ENCODE data around the gene APPL1. TPM values are rescaled to one million over a fixed set of nuclear protein-coding genes. Genes with fewer than 3 reads are reported as not detected.
A peak's percentile ranks its signal among the peaks of the same experiment; 100 is the strongest.

Gene APPL1
- total and polyA plus RNA-seq, 11 donors: 13.2 to 60.9 (median 45.3) TPM

DNA sequence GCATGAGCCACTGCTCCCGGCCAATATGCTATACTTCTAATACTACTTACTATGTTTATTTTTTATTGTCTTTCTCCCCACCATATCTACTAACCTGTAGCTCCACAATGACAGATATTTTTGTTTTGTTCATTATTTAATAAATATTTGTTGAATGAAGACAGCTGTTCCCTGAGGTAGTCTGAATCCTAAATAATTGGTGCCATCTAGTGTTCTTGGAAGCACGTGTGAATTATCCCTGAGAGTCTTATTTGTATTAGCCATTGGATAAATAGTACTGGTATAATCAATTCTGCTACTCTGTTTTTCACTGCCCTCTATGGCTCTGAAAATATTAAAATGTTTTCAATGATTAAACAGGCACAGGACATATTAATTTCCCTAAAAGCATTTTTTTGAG, 5.6 kb upstream of the APPL1 start:
- 50 to 70% (median 61%) methylated on average over 2 of the region's 2 CpGs for WGBS, 4 donors
- H3K36me3 ChIP-seq: no peaks in the 10 kb centered on the region
- no peak overlapping the region for H3K4me3 ChIP-seq
- no peak overlapping the region for H3K27ac ChIP-seq
- DNase-seq (no peak), ATAC-seq (no peak)
- intact Hi-C loops (cut with DNase I): loop anchor here in 9 of 10 donors (1.0 to 10.0 kb wide), 11 partner anchors 21 to 473 kb away; partner anchors contain the start of gene DENND6A (in 1 of the 9)
- peaks cover 0 to 16% (median 5%) of the 10 kb centered on the region in 12 donors for H3K4me1 ChIP-seq
- TF ChIP-seq POLR2A (IDR thresholded peaks at IDR 0.05): no peak
- TF ChIP-seq, protein P1, sequence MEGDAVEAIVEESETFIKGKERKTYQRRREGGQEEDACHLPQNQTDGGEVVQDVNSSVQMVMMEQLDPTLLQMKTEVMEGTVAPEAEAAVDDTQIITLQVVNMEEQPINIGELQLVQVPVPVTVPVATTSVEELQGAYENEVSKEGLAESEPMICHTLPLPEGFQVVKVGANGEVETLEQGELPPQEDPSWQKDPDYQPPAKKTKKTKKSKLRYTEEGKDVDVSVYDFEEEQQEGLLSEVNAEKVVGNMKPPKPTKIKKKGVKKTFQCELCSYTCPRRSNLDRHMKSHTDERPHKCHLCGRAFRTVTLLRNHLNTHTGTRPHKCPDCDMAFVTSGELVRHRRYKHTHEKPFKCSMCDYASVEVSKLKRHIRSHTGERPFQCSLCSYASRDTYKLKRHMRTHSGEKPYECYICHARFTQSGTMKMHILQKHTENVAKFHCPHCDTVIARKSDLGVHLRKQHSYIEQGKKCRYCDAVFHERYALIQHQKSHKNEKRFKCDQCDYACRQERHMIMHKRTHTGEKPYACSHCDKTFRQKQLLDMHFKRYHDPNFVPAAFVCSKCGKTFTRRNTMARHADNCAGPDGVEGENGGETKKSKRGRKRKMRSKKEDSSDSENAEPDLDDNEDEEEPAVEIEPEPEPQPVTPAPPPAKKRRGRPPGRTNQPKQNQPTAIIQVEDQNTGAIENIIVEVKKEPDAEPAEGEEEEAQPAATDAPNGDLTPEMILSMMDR (IDR thresholded peaks at IDR 0.05): peak in 10 of 12 donors; percentile 9 to 53 (median 34)
- no peaks in the 10 kb centered on the region for H3K27me3 ChIP-seq
- no peaks in the 10 kb centered on the region for H3K9me3 ChIP-seq

DNA sequence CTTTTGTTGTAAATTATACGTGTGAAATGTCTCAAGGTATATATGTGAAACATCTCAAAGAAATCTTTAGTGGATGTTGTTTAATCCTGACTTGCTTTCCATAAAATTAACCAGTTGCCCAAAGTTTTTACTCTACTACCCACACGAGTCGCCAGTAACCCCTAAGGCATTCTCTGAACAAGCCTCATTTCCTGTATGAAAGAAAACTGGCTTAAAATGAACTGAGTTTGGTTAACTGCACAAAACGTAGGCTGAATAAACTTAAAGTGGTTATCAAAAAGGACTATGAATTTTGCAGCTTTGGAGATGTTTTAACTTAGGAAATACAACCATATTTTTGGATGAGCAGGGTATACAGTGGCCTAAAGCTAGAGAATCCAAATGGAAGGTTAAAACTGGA, 2.7 kb upstream of the APPL1 start:
- no peak overlapping the region for H3K27ac ChIP-seq
- TF ChIP-seq, protein P1 (IDR thresholded peaks at IDR 0.05): no peak
- no peak for TF ChIP-seq POLR2A (IDR thresholded peaks at IDR 0.05)
- no peaks in the 10 kb centered on the region for H3K36me3 ChIP-seq
- DNase-seq (no peak), ATAC-seq (no peak)
- intact Hi-C loops (cut with DNase I): loop anchor here (2.0 to 10.0 kb wide), 12 partner anchors 50 to 538 kb away; partner anchors contain the start of genes IL17RD (in 3 of the 10) and DENND6A (in 1 of the 10)
- H3K4me3 ChIP-seq: no peak overlapping the region
- WGBS, 4 donors: 67 to 74% (median 70%) methylated on average over 4 of the region's 4 CpGs
- H3K27me3 ChIP-seq: no peaks in the 10 kb centered on the region
- no peaks in the 10 kb centered on the region for H3K9me3 ChIP-seq
- peaks cover 4 to 33% (median 19%) of the 10 kb centered on the region in 12 donors for H3K4me1 ChIP-seq

DNA sequence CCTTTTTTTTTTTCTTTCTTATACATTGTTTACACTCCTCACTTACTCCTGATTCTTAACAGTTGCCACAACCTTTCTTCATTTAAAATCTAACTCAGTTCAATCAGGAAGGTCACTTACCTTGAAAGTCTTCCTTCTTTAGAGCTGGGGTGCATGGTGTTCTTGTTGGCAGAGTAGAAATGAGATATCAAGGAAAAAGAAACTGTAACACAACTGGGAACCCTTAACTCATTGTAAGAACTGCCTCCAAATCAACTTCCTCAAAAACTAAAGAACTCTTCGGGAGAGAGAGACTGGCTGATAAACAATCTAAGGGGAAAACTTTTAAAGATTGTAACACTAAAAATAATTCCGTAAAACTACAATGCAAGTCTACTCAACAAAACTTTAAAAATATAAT, 1.4 kb upstream of the APPL1 start:
- no peaks in the 10 kb centered on the region for H3K36me3 ChIP-seq
- no peaks in the 10 kb centered on the region for H3K27me3 ChIP-seq
- peak overlapping the region in 2 of 12 donors; percentile 93 to 98 for H3K27ac ChIP-seq
- TF ChIP-seq, protein P1 (IDR thresholded peaks at IDR 0.05): no peak
- no peak for TF ChIP-seq POLR2A (IDR thresholded peaks at IDR 0.05)
- 53 to 58% (median 58%) methylated on average over 2 of the region's 2 CpGs for WGBS, 4 donors
- DNase-seq: no peak
- peak overlapping the region in 1 of 12 donors; percentile 93 for H3K4me3 ChIP-seq
- peaks cover 4 to 41% (median 24%) of the 10 kb centered on the region in 12 donors for H3K4me1 ChIP-seq
- no peaks in the 10 kb centered on the region for H3K9me3 ChIP-seq
- ATAC-seq: no peak
- intact Hi-C loops (cut with DNase I): loop anchor here (2.0 to 10.0 kb wide), 11 partner anchors 51 to 539 kb away; partner anchors contain the start of genes IL17RD (in 3 of the 10) and DENND6A (in 1 of the 10)

DNA sequence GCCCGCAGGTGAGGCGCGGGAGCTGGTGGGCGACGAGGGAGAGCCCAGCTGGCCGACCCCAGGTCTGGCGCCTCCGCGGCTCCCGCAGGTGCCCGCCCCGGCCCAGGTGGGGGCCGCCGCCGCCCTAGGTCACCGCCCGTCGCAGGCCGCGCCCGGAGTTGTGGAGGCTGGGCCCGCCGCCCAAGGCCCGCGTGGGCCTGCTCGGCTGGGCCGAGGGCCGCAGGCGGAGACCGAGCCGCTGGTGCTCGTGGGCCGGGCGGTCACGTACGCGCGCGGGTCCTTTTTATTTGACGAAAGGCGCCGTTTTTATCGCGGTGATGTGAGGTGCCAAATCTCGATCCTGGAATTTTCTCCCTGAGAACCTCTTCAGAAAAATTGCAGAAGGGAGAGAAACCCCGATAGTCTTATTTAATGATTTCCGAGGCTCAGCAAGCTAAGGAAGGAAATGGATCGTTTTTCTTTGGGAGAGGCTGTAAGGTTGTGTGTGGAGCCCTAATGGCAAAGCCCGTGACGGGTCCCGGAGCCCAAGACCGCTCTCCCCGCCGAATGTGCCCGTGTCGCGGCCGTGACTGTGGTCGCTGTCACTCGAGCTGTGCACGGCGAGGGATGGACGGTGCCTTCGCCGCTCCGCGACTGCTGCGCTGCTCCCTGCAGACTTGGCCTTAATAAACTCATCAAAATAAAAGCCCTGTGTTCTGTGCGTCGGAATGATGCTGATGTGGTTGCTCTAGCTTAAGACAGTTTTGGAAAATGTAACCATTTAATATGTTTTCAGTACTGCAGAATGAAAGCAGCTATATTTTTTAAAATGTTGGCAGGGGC, 612 bp downstream of the APPL1 start:
- DNase-seq (peak; percentile 41 to 78 (median 63)), ATAC-seq (peak; percentile 44 to 79 (median 70))
- Histone ChIP-seq H3K27me3 (no peaks in the 10 kb centered on the region), H3K9me3 (no peaks in the 10 kb centered on the region), H3K4me3 (peak overlapping the region; percentile 57 to 97 (median 84)), H3K4me1 (peaks cover 4 to 46% (median 27%) of the 10 kb centered on the region in 12 donors), H3K27ac (peak overlapping the region; percentile 91 to 98 (median 94)), H3K36me3 (no peaks in the 10 kb centered on the region)
- intact Hi-C loops (cut with DNase I): loop anchor here (2.0 to 10.0 kb wide), 11 partner anchors 53 to 541 kb away; partner anchors contain the start of genes IL17RD (in 3 of the 10) and DENND6A (in 1 of the 10)
- 0 to 1% (median 0%) methylated on average over 31 to 70 of the region's 70 CpGs for WGBS, 4 donors
- TF ChIP-seq, protein P1 (IDR thresholded peaks at IDR 0.05): no peak
- peak in 1 of 2 donors; percentile 27 for TF ChIP-seq POLR2A (IDR thresholded peaks at IDR 0.05)

Data from heart left ventricle (tissue), 16 donors.